Retinal pigment epithelial cell (primary cell): ENCODE measurements around the gene SEC14L6.

Experiments
- DNase-seq: peaks from one replicate; pipeline ENCODE4 v3.0.0-alpha.2; 2010; ENCODE audit warnings: low read depth
- H3K4me3 ChIP-seq: 2 replicates; pipeline ENCODE4 v1.5.1; 2011; ENCODE audit warnings: mild to moderate bottlenecking, low read length, control low read depth, moderate library complexity
- TF ChIP-seq, protein P1 (sequence below): conservative IDR thresholded peaks from 2 replicates; pipeline ENCODE4 v1.5.1; 2011; ENCODE audit warnings: low read depth, low read length, control low read depth, inconsistent platforms

SEC14L6 gene

DNA sequence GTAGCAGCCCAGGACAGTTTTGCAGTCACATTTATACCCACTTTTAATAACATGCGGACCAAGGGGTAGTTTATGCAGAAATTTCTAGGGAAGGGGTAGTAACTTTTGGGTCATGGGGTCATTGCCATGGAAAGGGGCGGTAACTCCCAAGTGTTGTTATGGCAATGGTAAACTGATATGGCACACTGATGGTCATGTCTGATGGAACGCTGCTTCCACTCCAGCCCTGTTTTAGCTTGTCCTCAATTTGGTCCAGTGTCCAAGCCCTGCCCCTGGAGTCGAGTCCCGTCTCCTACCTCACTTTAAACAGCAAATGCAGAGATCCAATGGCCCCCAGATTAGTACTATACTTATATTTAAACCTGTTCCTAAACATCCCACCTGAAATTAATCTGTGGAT is 29.8 kb downstream of the SEC14L6 start:
- TF ChIP-seq, protein P1, sequence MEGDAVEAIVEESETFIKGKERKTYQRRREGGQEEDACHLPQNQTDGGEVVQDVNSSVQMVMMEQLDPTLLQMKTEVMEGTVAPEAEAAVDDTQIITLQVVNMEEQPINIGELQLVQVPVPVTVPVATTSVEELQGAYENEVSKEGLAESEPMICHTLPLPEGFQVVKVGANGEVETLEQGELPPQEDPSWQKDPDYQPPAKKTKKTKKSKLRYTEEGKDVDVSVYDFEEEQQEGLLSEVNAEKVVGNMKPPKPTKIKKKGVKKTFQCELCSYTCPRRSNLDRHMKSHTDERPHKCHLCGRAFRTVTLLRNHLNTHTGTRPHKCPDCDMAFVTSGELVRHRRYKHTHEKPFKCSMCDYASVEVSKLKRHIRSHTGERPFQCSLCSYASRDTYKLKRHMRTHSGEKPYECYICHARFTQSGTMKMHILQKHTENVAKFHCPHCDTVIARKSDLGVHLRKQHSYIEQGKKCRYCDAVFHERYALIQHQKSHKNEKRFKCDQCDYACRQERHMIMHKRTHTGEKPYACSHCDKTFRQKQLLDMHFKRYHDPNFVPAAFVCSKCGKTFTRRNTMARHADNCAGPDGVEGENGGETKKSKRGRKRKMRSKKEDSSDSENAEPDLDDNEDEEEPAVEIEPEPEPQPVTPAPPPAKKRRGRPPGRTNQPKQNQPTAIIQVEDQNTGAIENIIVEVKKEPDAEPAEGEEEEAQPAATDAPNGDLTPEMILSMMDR: no peak
- no peak overlapping the region for H3K4me3 ChIP-seq
- DNase-seq: no peak

DNA sequence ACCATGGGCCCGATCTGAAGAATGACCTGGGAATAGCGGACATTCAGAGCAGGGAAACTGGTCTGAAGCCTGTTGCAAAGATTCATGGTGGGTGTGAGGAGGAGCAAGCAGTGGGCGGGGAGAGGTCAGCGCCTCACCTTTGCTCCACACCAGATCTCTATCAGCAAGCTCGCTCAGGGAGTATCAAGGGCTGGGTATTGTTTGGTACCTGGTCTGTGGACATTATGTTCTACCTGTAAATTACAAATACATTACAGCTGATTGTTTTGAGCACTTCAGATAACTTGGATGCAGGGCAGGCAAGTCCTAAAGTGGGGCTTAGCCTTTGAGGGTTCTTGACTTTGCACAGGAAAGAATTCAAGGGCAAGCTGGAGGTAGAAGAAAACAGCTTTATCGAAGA is 30.3 kb downstream of the SEC14L6 start:
- H3K4me3 ChIP-seq: no peak overlapping the region
- TF ChIP-seq, protein P1: no peak
- no peak for DNase-seq

DNA sequence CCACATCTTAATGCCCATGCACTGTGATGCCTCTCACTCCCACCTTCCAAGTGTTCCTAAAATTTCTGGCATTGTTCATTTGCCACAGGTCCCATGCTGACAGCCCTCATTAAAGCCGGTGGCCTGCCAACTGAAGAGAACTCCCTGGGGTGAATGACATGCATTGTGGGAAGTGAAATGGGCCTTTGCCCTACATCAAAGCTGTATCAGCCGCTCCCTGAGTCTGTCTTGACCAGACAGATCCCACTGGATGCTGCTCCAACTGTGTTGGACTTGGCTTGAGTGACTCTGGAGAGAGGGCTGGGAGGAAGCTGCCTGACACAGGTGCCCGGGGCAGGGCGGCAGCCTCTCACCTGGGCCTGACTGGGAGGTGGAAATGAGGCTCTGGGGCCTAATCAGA is 32.3 kb downstream of the SEC14L6 start:
- TF ChIP-seq, protein P1: no peak

DNA sequence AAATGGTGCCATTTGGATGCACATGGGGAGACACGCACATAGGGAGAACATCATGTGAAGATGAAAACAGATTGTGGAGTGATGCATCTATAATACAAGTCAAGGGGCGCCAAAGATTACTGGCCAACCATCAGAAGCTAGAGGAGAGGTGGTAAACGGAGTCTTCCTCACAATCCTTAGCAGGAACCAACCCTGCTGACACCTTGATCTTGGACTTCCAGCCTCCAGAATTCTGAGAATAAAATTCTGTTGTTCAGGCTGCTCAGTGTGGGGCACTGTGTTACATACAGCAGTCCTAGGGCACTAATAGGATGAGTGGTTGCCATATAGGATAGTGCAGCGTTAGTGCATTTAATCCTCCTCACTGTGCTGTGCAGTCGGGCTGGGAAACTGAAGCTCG is 33.1 kb downstream of the SEC14L6 start:
- DNase-seq: no peak
- TF ChIP-seq, protein P1: no peak
- no peak overlapping the region for H3K4me3 ChIP-seq

More for the DNA sequence above, 32.3 kb downstream of the SEC14L6 start:
- DNase-seq: no peak
- H3K4me3 ChIP-seq: no peak overlapping the region

DNA sequence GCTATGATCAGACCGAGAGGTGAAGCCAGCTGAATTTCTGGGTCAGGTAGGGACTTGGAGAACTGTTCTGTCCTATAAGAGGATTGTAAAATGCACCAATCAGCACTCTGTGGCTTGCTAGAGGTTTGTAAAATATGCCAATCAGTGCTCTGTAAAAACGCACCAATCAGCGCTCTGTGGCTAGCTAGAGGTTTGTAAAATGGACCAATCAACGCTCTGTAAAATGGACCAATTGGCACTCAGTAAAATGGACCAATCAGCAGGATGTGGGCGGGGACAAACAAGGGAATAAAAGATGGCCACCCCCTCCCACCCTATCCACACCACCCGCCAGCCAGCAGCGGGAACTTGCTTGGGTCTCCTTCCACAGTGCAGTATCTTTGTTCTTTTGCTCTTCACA is 34.6 kb downstream of the SEC14L6 start:
- TF ChIP-seq, protein P1: no peak
- no peak for DNase-seq
- no peak overlapping the region for H3K4me3 ChIP-seq

DNA sequence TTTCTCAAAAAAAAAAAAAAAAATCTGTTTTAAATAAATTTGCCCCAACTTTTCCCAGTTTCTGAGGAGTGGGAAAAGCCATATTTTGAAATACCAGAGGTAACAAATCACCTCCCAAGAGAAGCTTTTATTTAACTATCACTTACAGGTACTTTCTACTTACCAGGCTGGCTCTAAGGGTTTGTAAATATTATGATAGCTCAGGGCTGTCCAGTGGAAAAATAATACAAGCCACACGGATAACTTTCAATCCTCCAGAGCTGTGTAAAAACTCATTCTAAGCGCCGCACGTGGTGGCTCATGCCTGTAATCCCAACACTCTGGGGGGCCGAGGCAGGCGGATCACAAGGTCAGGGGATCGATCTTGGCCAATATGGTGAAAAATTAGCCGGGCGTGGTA is 35.4 kb downstream of the SEC14L6 start:
- no peak overlapping the region for H3K4me3 ChIP-seq
- TF ChIP-seq, protein P1: no peak
- no peak for DNase-seq

DNA sequence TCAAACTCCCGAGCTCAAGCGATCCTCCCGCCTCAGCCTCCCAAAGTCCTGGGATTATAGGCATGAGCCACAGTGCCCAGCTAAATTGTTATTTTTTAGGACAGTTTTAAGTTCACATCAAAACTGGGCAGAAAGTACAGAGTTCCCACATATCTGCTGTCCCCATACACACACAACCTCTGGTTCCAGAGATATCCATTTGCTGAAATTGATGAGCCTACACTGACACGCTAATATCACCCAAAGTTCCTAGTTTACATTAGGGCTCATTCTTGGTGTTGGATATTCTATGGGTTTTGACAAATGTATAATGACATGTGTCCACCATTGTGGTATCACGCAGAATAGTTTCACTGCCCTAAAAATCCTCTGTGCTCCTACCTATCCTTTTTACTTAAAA is 38.3 kb downstream of the SEC14L6 start:
- TF ChIP-seq, protein P1: no peak
- DNase-seq: no peak
- no peak overlapping the region for H3K4me3 ChIP-seq
